Right lobe of liver (tissue), 6 donors: Measurements from ENCODE around the gene CENPA. TPM values are rescaled to one million over a fixed set of nuclear protein-coding genes. Genes with fewer than 3 reads are reported as not detected.
"Not testable (repeated sequence)": the region's sequence is repeated elsewhere in the genome, so short reads cannot be mapped to it uniquely, and the experiment has no call there.

Experiments
- ATAC-seq, 4 donors: fragments of 200-7000 bp; cut with Tn5 transposase; one replicate each; pipeline ENCODE4 v1.9.1; 2020; ENCODE audit warnings: mild to moderate bottlenecking in 4 of 4, moderate library complexity in 4 of 4
- DNase-seq, 3 donors: peaks; one replicate each; pipeline ENCODE4 v3.0.0-alpha.2; 2020
- H3K27ac ChIP-seq, 3 donors: fragments of 200-600 bp; one replicate each; pipeline ENCODE4 v1.8.0; 2022
- H3K27me3 ChIP-seq, 2 donors: fragments of 200-600 bp; one replicate each; pipeline ENCODE4 v1.8.0; 2022
- H3K36me3 ChIP-seq, 4 donors: fragments of 200-600 bp; sonication (generic) in 1 of 4; one replicate each; pipeline versions ENCODE4 v1.5.1 to v1.8.0; 2017 to 2022; ENCODE audit warnings: control low read depth in 1 of 4
- H3K4me1 ChIP-seq, 4 donors: fragments of 200-600 bp; sonication (generic) in 1 of 4; one replicate each; pipeline versions ENCODE4 v1.5.1 to v1.8.0; 2017 to 2022; ENCODE audit warnings: control low read depth in 1 of 4
- H3K4me3 ChIP-seq, 3 donors: fragments of 200-600 bp; one replicate each; pipeline ENCODE4 v1.8.0; 2022
- H3K9me3 ChIP-seq, 4 donors: fragments of 200-600 bp; sonication (generic) in 1 of 4; one replicate each; pipeline versions ENCODE4 v1.5.1 to v1.8.0; 2017 to 2022; ENCODE audit warnings: control low read depth in 1 of 4
- POLR2A ChIP-seq: fragments of 450-650 bp; IDR thresholded peaks from one replicate; pipeline ENCODE4 v1.6.1; 2017; ENCODE audit warnings: antibody characterized with exemption, mild to moderate bottlenecking
- WGBS: methylation state at CpG from one replicate; pipeline ENCODE4 v1.1.6; 2018; ENCODE audit warnings: low coverage, low lambda C conversion rate; ENCODE audit not compliant: insufficient coverage; ENCODE audit errors: missing lambda C conversion rate; 5-methylcytosine and 5-hydroxymethylcytosine counted together
- intact Hi-C, 2 donors: fragments of 100-400 bp; cut with DNase I; formaldehyde crosslinking; loops; one replicate each; pipeline versions ENCODE4 v1.11.2 to v1.14.1; 2022
- total RNA-seq, 6 experiments: library from RNA; depleted of rRNA in 2 of 6; stranded (reverse); fragments of >200 nt in 2 of 6; fragmentation: NEBNext Ultra II Directional in 3 of 6; extraction: Animal tissue kit (Norgen Biotek cat#: 25700) in 3 of 6; gene quantifications; one replicate each; pipeline versions ENCODE4 v1.1.0 to v1.2.4, GENCODE V29; 2016 to 2023
- TF ChIP-seq, protein P1 (sequence below), 4 donors: fragments of 200-600 bp in 3 of 4; fragments of 450-650 bp in 1 of 4; IDR thresholded peaks; one replicate each; pipeline versions ENCODE4 v1.5.1 to v1.8.0; 2016 to 2022; ENCODE audit warnings: antibody characterized with exemption in 4 of 4, mild to moderate bottlenecking in 2 of 4
- donor health status: DM: no; HTN: yes; CAD: no.
- donor health status: DM: no; HTN: no; CAD: no.
- donor health status: DM: no; HTN: no; CAD: no.
- donor health status: DM: no; HTN: yes; CAD: no.
- donor health status: DM: no; HTN: yes; CAD: no.

The CENPA gene
- total RNA-seq, 6 experiments from 2014 or later: 0.18 to 1.3 (median 0.56) TPM; not detected in 1

DNA sequence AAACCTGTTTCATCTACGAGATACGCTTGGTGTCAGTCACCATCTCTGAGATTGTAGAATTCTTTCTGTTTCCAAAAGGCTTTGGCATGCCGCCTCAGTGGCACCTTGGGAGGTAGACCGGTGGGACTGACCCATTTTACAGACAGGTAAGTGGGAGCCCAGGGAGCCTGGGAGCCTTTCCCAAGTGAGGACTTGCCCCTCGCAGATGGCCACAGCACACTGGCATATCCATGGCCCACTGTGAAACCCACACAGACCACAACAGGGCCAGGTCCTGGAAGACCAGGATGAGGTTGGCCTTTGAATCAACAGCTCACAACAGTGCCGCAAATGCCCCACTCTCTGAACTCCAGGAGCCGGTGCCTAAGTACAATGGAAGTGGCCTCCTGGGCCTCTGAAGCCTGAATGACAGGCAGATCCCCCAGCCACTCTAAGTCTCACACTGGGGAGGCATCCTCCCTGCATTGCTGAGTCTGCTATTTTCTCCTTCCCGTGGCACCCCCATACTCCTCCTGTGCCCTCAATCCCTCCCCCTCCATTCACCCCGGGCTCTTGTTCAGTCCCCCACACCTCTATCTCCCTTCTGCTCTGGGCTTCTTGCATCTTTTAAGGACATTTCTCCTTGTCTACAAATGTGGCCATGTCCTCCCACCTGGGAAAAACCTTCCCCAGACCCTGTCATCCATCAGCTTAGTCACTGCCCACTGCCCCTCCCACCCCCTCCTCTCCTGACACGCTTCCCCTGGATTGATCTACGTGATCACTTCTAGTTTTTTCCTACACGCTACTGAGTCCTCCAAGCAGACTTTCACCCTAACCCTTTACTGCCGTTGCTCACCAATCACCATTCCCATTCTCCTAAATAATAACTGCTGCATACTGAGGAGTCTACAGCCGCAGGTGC is 26.2 kb downstream of the CENPA start:
- no peak for DNase-seq
- Histone ChIP-seq H3K27me3 (no peaks in the 10 kb centered on the region), H3K9me3 (no peaks in the 10 kb centered on the region), H3K4me1 (no peaks in the 10 kb centered on the region), H3K27ac (no peak overlapping the region), H3K4me3 (no peak overlapping the region), H3K36me3 (no peaks in the 10 kb centered on the region)
- WGBS: 76% methylated on average over 9 of the region's 14 CpGs
- ATAC-seq: no peak
- TF ChIP-seq POLR2A: no peak
- TF ChIP-seq, protein P1, sequence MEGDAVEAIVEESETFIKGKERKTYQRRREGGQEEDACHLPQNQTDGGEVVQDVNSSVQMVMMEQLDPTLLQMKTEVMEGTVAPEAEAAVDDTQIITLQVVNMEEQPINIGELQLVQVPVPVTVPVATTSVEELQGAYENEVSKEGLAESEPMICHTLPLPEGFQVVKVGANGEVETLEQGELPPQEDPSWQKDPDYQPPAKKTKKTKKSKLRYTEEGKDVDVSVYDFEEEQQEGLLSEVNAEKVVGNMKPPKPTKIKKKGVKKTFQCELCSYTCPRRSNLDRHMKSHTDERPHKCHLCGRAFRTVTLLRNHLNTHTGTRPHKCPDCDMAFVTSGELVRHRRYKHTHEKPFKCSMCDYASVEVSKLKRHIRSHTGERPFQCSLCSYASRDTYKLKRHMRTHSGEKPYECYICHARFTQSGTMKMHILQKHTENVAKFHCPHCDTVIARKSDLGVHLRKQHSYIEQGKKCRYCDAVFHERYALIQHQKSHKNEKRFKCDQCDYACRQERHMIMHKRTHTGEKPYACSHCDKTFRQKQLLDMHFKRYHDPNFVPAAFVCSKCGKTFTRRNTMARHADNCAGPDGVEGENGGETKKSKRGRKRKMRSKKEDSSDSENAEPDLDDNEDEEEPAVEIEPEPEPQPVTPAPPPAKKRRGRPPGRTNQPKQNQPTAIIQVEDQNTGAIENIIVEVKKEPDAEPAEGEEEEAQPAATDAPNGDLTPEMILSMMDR (IDR thresholded peaks at IDR 0.05): no peak
- intact Hi-C loops: no loop called here

DNA sequence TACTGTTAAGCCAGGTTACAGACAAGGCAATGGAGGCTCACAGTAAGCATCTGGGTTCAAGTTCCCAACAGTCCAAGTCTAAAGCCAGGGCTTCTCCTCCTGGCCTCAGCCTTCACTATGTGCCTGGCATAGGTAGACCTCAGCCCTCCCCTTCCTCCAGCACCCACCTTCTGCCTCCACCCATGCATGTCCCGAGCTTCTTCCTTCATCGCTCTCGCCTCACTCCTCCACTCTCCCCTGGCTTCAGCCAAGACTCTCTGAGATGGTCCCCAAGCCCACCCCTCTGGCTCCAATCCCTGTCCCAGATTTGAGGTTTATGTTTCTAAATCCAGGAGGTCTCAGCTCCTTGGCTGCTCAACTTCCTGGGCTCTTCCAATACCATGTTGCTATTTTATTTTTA is 26.9 kb downstream of the CENPA start:
- no peaks in the 10 kb centered on the region for H3K36me3 ChIP-seq
- no peak for TF ChIP-seq POLR2A
- TF ChIP-seq, protein P1 (IDR thresholded peaks at IDR 0.05): no peak
- 84% methylated on average over 2 of the region's 3 CpGs for WGBS
- ATAC-seq: no peak
- no peaks in the 10 kb centered on the region for H3K9me3 ChIP-seq
- no peaks in the 10 kb centered on the region for H3K27me3 ChIP-seq
- H3K4me3 ChIP-seq: no peak overlapping the region
- no peaks in the 10 kb centered on the region for H3K4me1 ChIP-seq
- no peak for DNase-seq
- intact Hi-C loops: no loop called here
- no peak overlapping the region for H3K27ac ChIP-seq

DNA sequence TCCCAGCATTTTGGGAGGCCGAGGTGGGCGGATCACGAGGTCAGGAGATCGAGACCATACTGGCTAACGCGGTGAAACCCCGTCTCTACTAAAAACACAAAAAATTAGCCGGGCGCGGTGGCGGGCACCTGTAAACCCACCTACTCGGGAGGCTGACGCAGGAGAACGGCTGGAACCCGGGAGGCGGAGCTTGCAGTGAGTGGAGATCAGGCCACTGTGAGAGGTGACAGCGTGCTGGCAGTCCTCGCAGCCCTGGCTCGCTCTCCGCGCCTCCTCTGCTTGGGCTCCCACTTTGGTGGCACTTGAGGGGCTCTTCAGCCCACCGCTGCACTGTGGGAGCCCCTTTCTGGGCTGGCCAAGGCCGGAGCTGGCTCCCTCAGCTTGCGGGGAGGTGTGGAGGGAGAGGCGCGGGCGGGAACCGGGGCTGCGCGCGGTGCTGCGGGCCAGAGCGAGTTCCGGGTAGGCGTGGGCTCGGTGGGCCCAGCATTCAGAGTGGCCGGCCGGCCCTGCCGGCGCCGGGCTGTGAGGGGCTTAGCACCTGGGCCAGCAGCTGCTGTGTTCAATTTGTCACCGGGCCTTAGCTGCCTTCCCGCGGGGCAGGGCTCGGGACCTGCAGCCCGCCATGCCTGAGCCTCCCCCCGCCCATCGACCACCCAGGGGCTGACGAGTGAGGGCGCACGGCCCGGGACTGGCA is 28.4 kb downstream of the CENPA start:
- not testable (repeated sequence) for DNase-seq

DNA sequence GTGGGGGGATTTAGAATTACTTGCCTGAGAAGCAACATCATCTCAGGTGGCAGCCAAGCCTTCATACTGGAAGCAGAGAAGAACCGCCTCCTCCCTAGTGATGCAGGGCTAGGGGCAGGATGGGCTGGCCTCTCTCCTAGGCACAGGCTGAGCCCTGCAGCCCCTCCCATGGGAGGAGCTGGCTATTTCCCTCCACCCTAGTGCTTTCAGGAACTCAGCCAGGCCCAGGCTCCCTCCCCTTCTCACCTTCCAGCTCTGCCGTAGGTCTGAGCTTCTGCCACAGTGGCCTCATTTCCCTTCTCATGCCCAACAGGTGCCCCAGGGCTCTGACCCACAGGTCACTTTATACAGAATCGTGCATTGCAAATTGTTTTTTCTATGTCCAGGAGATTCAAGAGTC is 31.0 kb downstream of the CENPA start:
- ATAC-seq (peak in 1 of 4 donors; percentile 39), DNase-seq (no peak)
- Histone ChIP-seq H3K36me3 (no peaks in the 10 kb centered on the region), H3K4me1 (no peaks in the 10 kb centered on the region), H3K4me3 (no peak overlapping the region), H3K9me3 (no peaks in the 10 kb centered on the region), H3K27me3 (no peaks in the 10 kb centered on the region), H3K27ac (no peak overlapping the region)
- intact Hi-C loops: no loop called here
- TF ChIP-seq POLR2A: no peak
- TF ChIP-seq, protein P1 (IDR thresholded peaks at IDR 0.05): no peak
- WGBS: 4% methylated on average over 2 of the region's 3 CpGs

More for the DNA sequence above, 28.4 kb downstream of the CENPA start:
- H3K9me3 ChIP-seq, H3K36me3 ChIP-seq, H3K27ac ChIP-seq, H3K4me3 ChIP-seq, intact Hi-C loops, ATAC-seq, H3K27me3 ChIP-seq, H3K4me1 ChIP-seq: not testable (repeated sequence)
- 76% methylated on average over 6 of the region's 52 CpGs for WGBS

DNA sequence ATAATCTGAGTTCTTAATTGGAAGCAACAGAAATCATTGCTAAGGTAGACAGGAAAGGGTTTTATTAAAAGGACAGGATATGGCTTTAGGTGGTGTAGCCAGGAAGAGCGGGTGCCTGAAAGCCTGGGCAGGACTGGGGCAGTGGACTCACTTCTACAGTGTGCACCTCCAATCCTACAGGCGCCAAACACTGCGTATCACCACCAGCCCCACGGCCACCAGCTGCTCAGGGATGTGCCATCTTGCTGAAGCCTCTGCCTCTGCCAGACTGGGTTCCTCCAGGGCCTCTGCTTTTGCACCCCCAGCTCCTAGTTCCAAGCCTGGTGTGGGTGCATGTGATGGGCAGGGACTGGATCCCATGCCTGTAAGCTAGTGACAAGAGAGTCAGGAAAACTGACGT is 32.4 kb downstream of the CENPA start:
- TF ChIP-seq, protein P1 (IDR thresholded peaks at IDR 0.05): no peak
- no peak for TF ChIP-seq POLR2A
- DNase-seq (no peak), ATAC-seq (no peak)
- Histone ChIP-seq H3K9me3 (no peaks in the 10 kb centered on the region), H3K36me3 (no peaks in the 10 kb centered on the region), H3K27me3 (no peaks in the 10 kb centered on the region), H3K4me1 (no peaks in the 10 kb centered on the region), H3K27ac (no peak overlapping the region), H3K4me3 (no peak overlapping the region)
- WGBS: 58% methylated on average over 2 of the region's 5 CpGs
- intact Hi-C loops: no loop called here
